Naive thymus-derived CD4-positive, alpha-beta T cell (primary cell): ENCODE results near the gene PTPRE. TPM values are rescaled to one million over a fixed set of nuclear protein-coding genes. Genes with fewer than 3 reads are reported as not detected.

ENCODE experiments used
- ATAC-seq: fragments of 150-1000 bp; cut with Tn5 transposase; 2 replicates; pipeline ENCODE4 v1.10.0; 2021; ENCODE audit warnings: mild to moderate bottlenecking, moderate library complexity
- CTCF ChIA-PET: fragments of 350-600 bp; sonication (Branson Sonifier 250); formaldehyde crosslinking; loops from one replicate; lab custom pipeline; 2021; ENCODE audit warnings: antibody characterized with exemption; lab: Charles Lee
- POLR2A ChIA-PET: fragments of 350-600 bp; sonication (Branson Sonifier 250); formaldehyde crosslinking; loops from one replicate; lab custom pipeline; 2021; ENCODE audit warnings: antibody characterized with exemption, inconsistent platforms; lab: Charles Lee
- DNase-seq, 9 donors: peaks; one replicate each; pipeline versions ENCODE4 v3.0.0 to v3.0.0-alpha.2; 2020 to 2022; ENCODE audit warnings: mixed read lengths in 1 of 9
- H3K27ac ChIP-seq: one replicate; pipeline ENCODE4 v1.7.0; 2013; ENCODE audit warnings: mild to moderate bottlenecking, low read depth, low read length, moderate library complexity
- H3K27me3 ChIP-seq, 2 donors: one replicate each; pipeline ENCODE4 v1.7.0; 2013; ENCODE audit warnings: low read length in 2 of 2, mild to moderate bottlenecking in 2 of 2, moderate library complexity in 2 of 2; ENCODE audit not compliant: control insufficient read depth in 2 of 2, insufficient read depth in 2 of 2
- H3K36me3 ChIP-seq, 3 experiments: 1 replicate in 2 of 3; 2 replicates in 1 of 3; pipeline ENCODE4 v1.7.0; 2013; ENCODE audit warnings: low read length in 3 of 3, mild to moderate bottlenecking in 3 of 3, moderate library complexity in 1 of 3; ENCODE audit not compliant: insufficient read depth in 3 of 3, control insufficient read depth in 2 of 3
- H3K4me1 ChIP-seq, 2 donors: one replicate each; pipeline ENCODE4 v1.7.0; 2013; ENCODE audit warnings: low read length in 2 of 2, mild to moderate bottlenecking in 2 of 2, moderate library complexity in 1 of 2; ENCODE audit not compliant: control insufficient read depth in 2 of 2, insufficient read depth in 2 of 2
- H3K4me3 ChIP-seq: 2 replicates; pipeline ENCODE4 v1.7.0; 2013; ENCODE audit warnings: mild to moderate bottlenecking, low read length
- H3K9me3 ChIP-seq, 3 experiments: 1 replicate in 2 of 3; 2 replicates in 1 of 3; pipeline ENCODE4 v1.7.0; 2013; ENCODE audit warnings: low read length in 3 of 3; ENCODE audit not compliant: control insufficient read depth in 2 of 3
- H3K27ac Mint-ChIP-seq, 9 donors: one replicate each; pipeline ENCODE4 v1.8.0; 2020 to 2022; ENCODE audit warnings: mixed read lengths in 9 of 9, mild to moderate bottlenecking in 8 of 9, moderate library complexity in 5 of 9, inconsistent platforms in 2 of 9
- H3K27me3 Mint-ChIP-seq, 5 donors: one replicate each; pipeline ENCODE4 v1.8.0; 2021 to 2022; ENCODE audit warnings: mixed read lengths in 5 of 5, mild to moderate bottlenecking in 1 of 5
- H3K36me3 Mint-ChIP-seq, 5 donors: one replicate each; pipeline ENCODE4 v1.8.0; 2020 to 2022; ENCODE audit warnings: mixed read lengths in 5 of 5, mild to moderate bottlenecking in 3 of 5, inconsistent platforms in 1 of 5
- H3K4me1 Mint-ChIP-seq, 7 donors: one replicate each; pipeline ENCODE4 v1.8.0; 2020 to 2022; ENCODE audit warnings: mixed read lengths in 7 of 7, mild to moderate bottlenecking in 3 of 7, inconsistent platforms in 1 of 7
- H3K4me3 Mint-ChIP-seq, 10 donors: one replicate each; pipeline ENCODE4 v1.8.0; 2020 to 2022; ENCODE audit warnings: mild to moderate bottlenecking in 10 of 10, mixed read lengths in 10 of 10, moderate library complexity in 6 of 10, inconsistent platforms in 2 of 10
- H3K9me3 Mint-ChIP-seq, 11 donors: one replicate each; pipeline ENCODE4 v1.8.0; 2020 to 2022; ENCODE audit warnings: mixed read lengths in 11 of 11, mild to moderate bottlenecking in 4 of 11, inconsistent platforms in 1 of 11, moderate library complexity in 1 of 11
- intact Hi-C, 2 donors: fragments of 100-400 bp; cut with micrococcal nuclease; formaldehyde crosslinking; loops; one replicate each; pipeline ENCODE4 v1.15.1; 2023
- polyA plus RNA-seq, 2 donors: library from polyadenylated mRNA; unstranded; fragments of 300-500 nt; fragmentation: Illumina TruSeq; gene quantifications; one replicate each; pipeline ENCODE4 v1.2.3, GENCODE V29; 2021
- total RNA-seq, 6 experiments: library from RNA in 5 of 6; stranded (reverse) in 5 of 6; gene quantifications; 1 replicate in 5 of 6; 2 replicates in 1 of 6; pipeline ENCODE4 v1.2.3 and lab custom pipeline; 2021 to 2026

PTPRE gene
- total and polyA plus RNA-seq, 7 experiments from 2014 or later, result 6.6 to 237 (median 27.9) TPM

DNA sequence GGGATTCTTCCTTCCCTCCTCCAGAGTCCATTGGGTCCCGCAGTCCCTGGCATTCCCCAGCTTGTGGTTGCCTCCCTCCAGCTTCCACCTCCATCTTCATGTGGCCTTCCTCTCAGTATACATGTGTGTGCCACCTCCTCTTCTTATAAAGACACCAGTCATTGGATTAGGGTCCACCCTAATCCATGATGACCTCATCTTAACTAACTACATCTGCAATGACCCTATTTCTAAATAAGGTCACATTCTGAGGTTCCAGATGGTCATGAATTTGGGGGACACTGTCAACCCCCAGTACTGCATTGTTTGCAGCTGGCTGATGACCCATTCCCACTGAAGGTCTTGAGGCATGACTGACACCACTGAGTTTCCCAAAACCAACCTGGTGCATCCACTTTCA is 99.0 kb downstream of the PTPRE start:
- H3K4me3 ChIP-seq, result no peak overlapping the region
- no peaks in the 10 kb centered on the region for H3K4me1 ChIP-seq
- H3K27me3 ChIP-seq, result no peaks in the 10 kb centered on the region
- no peak overlapping the region for H3K27ac ChIP-seq
- DNase-seq (no peak), ATAC-seq (no peak)
- Mint-ChIP-seq H3K27me3 (peaks cover 0 to 17% (median 4%) of the 10 kb centered on the region in 5 donors), H3K9me3 (no peaks in the 10 kb centered on the region), H3K36me3 (no peaks in the 10 kb centered on the region), H3K4me3 (no peak overlapping the region), H3K4me1 (peaks cover 0 to 2% (median 0%) of the 10 kb centered on the region in 7 donors), H3K27ac (no peak overlapping the region)
- H3K36me3 ChIP-seq, result no peaks in the 10 kb centered on the region
- POLR2A ChIA-PET, result no interaction called here
- CTCF ChIA-PET, result no interaction called here
- intact Hi-C loops, result no loop called here
- H3K9me3 ChIP-seq, result no peaks in the 10 kb centered on the region

GRCh38 chr10:128007056-128007455 is 100.2 kb downstream of the PTPRE start:
- no peak overlapping the region for H3K27ac Mint-ChIP-seq
- POLR2A ChIA-PET, result no interaction called here
- peaks cover 0 to 8% (median 6%) of the 10 kb centered on the region in 7 donors for H3K4me1 Mint-ChIP-seq
- Histone ChIP-seq H3K4me1 (no peaks in the 10 kb centered on the region), H3K4me3 (no peak overlapping the region), H3K27me3 (no peaks in the 10 kb centered on the region), H3K27ac (no peak overlapping the region), H3K36me3 (no peaks in the 10 kb centered on the region), H3K9me3 (no peaks in the 10 kb centered on the region)
- CTCF ChIA-PET, result interaction anchor here (0.8 kb wide), 1 partner anchor 106 kb away, joined by 3 read pairs; no protein-coding TSS in a partner anchor
- H3K27me3 Mint-ChIP-seq, result peaks cover 0 to 17% (median under 1%) of the 10 kb centered on the region in 5 donors
- ATAC-seq (no peak), DNase-seq (no peak)
- no peak overlapping the region for H3K4me3 Mint-ChIP-seq
- no peaks in the 10 kb centered on the region for H3K36me3 Mint-ChIP-seq
- intact Hi-C loops, result no loop called here
- H3K9me3 Mint-ChIP-seq, result peaks cover 0 to 4% (median 0%) of the 10 kb centered on the region in 11 donors

DNA sequence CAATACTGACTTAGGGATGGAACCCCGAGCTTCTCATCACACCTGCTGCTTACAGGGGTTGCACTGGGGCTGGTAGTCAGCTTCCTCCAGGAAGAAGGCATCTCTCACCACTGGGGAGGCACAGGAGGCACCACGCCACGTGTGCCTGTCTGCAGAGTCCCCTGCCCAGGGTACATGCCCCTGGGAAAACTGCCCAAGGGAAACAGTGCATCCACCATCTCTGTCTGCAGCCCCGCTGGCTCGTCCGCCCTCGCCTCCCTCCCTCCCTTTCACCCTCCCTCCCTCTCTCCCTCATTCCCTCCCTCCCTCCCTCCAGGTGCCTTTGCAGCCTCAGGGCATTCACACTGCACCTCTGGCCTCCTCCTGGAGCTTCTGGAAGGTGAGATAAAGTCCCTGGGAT is 101.1 kb downstream of the PTPRE start:
- DNase-seq, result no peak
- ATAC-seq, result no peak
- CTCF ChIA-PET, result interaction anchor here (0.5 to 1.1 kb wide), 3 partner anchors 17 to 101 kb away, joined by 3 read pairs; partner anchors contain the start of gene PTPRE
- no peaks in the 10 kb centered on the region for H3K36me3 Mint-ChIP-seq
- no peaks in the 10 kb centered on the region for H3K9me3 ChIP-seq
- no peak overlapping the region for H3K27ac ChIP-seq
- peaks cover 0 to 13% (median 0%) of the 10 kb centered on the region in 5 donors for H3K27me3 Mint-ChIP-seq
- no peaks in the 10 kb centered on the region for H3K27me3 ChIP-seq
- H3K9me3 Mint-ChIP-seq, result peaks cover 0 to 4% (median 0%) of the 10 kb centered on the region in 11 donors
- H3K27ac Mint-ChIP-seq, result no peak overlapping the region
- no peaks in the 10 kb centered on the region for H3K36me3 ChIP-seq
- no peaks in the 10 kb centered on the region for H3K4me1 ChIP-seq
- POLR2A ChIA-PET, result no interaction called here
- no peak overlapping the region for H3K4me3 Mint-ChIP-seq
- intact Hi-C loops, result no loop called here
- no peak overlapping the region for H3K4me3 ChIP-seq
- H3K4me1 Mint-ChIP-seq, result peaks cover 0 to 8% (median 6%) of the 10 kb centered on the region in 7 donors

GRCh38 chr10:128008521-128009250 is 101.8 kb downstream of the PTPRE start:
- H3K9me3 ChIP-seq, result no peaks in the 10 kb centered on the region
- DNase-seq, result no peak
- intact Hi-C loops, result no loop called here
- Mint-ChIP-seq H3K4me3 (no peak overlapping the region), H3K36me3 (no peaks in the 10 kb centered on the region), H3K27ac (no peak overlapping the region), H3K9me3 (peaks cover 0 to 4% (median 0%) of the 10 kb centered on the region in 11 donors), H3K4me1 (peaks cover 0 to 8% (median 6%) of the 10 kb centered on the region in 7 donors), H3K27me3 (peaks cover 0 to 13% (median 0%) of the 10 kb centered on the region in 5 donors)
- no peak for ATAC-seq
- ChIA-PET POLR2A (no interaction called here), CTCF (interaction anchor here (1.1 kb wide), 2 partner anchors 17 to 61 kb away, joined by 3 read pairs; no protein-coding TSS in a partner anchor)
- H3K4me1 ChIP-seq, result no peaks in the 10 kb centered on the region
- no peak overlapping the region for H3K27ac ChIP-seq
- H3K4me3 ChIP-seq, result no peak overlapping the region
- no peaks in the 10 kb centered on the region for H3K27me3 ChIP-seq
- H3K36me3 ChIP-seq, result no peaks in the 10 kb centered on the region

DNA sequence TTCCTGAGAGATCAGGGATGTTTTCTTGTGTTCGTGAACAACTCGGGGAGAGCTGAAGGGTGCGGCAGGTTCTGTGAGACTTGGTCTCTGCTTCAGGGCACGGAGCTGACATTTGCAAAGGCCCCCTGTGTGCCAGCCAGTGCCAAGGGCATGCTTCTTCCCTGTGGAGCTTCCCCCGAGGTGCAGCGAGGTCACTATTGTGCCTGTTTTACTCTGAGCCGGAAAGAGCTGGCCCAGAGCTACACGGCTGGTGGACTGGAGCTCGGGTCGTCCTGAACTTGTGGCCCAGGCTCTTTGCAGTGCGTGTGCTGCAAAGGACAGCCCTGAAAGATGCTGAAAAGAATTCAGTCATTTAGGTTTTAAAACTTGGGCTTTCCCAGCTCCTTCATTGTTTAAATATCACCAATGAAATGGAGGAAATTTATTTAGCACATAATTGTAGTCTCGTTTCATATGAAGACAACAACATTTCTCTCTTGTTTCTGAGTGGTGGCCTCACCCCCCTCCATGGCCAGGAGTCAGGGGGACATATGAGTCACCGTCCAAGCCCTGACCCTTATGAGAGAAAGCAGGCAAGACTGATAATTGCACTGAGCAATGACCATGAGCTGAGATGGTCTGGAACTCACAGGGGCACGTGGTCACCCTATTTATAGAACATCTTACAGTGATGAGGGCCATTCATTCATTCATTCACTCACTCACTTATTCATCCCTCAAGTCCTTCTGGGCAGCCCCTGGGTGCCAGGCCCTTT is 102.6 kb downstream of the PTPRE start:
- no peaks in the 10 kb centered on the region for H3K27me3 ChIP-seq
- intact Hi-C loops, result no loop called here
- no peaks in the 10 kb centered on the region for H3K36me3 Mint-ChIP-seq
- H3K9me3 ChIP-seq, result no peaks in the 10 kb centered on the region
- DNase-seq (no peak), ATAC-seq (no peak)
- no peak overlapping the region for H3K27ac ChIP-seq
- H3K4me1 ChIP-seq, result no peaks in the 10 kb centered on the region
- H3K4me3 Mint-ChIP-seq, result no peak overlapping the region
- H3K27me3 Mint-ChIP-seq, result peaks cover 0 to 10% (median 0%) of the 10 kb centered on the region in 5 donors
- H3K9me3 Mint-ChIP-seq, result peaks cover 0 to 4% (median 0%) of the 10 kb centered on the region in 11 donors
- no peak overlapping the region for H3K4me3 ChIP-seq
- peaks cover 0 to 8% (median 6%) of the 10 kb centered on the region in 7 donors for H3K4me1 Mint-ChIP-seq
- ChIA-PET POLR2A (no interaction called here), CTCF (interaction anchor here (1.0 to 1.1 kb wide), 3 partner anchors 18 to 105 kb away, joined by 3 to 4 read pairs (median 3); no protein-coding TSS in a partner anchor)
- H3K36me3 ChIP-seq, result no peaks in the 10 kb centered on the region
- no peak overlapping the region for H3K27ac Mint-ChIP-seq

- Mint-ChIP-seq H3K27ac (peak overlapping the region in 3 of 9 donors; percentile 27 to 62 (median 48)), H3K4me3 (peak overlapping the region in 8 of 10 donors; percentile 2 to 62 (median 31)), H3K27me3 (peaks cover 0 to 6% (median 0%) of the 10 kb centered on the region in 5 donors), H3K9me3 (peaks cover 0 to 4% (median 0%) of the 10 kb centered on the region in 11 donors), H3K4me1 (peaks cover 0 to 8% (median 6%) of the 10 kb centered on the region in 7 donors), H3K36me3 (no peaks in the 10 kb centered on the region)
- Histone ChIP-seq H3K36me3 (no peaks in the 10 kb centered on the region), H3K27ac (no peak overlapping the region), H3K4me3 (no peak overlapping the region), H3K9me3 (no peaks in the 10 kb centered on the region), H3K4me1 (no peaks in the 10 kb centered on the region), H3K27me3 (no peaks in the 10 kb centered on the region)
- ChIA-PET CTCF (interaction anchor here (0.6 to 2.9 kb wide), 8 partner anchors 15 to 333 kb away, joined by 3 to 14 read pairs (median 4); partner anchors contain the start of gene PTPRE), POLR2A (no interaction called here)
- ATAC-seq (peak; percentile 100), DNase-seq (peak; percentile 72 to 97 (median 88))
- intact Hi-C loops, result loop anchor here (1.0 kb wide), 5 partner anchors 24 to 296 kb away; partner anchors contain the start of gene PTPRE (in 1 of the 2)
Observed at GRCh38 chr10:128011059-128011979, 104.4 kb downstream of the PTPRE start.
